Gastroesophageal sphincter (tissue), 4 donors: Measurements from ENCODE around the gene ATAD2B. TPM values are rescaled to one million over a fixed set of nuclear protein-coding genes. Genes with fewer than 3 reads are reported as not detected.
"Not testable (repeated sequence)": the region's sequence is repeated elsewhere in the genome, so short reads cannot be mapped to it uniquely, and the experiment has no call there.

Source experiments
- ATAC-seq: fragments of 150-250 bp; one replicate; pipeline ENCODE4 v1.9.1; 2016; ENCODE audit warnings: mild to moderate bottlenecking, moderate library complexity
- H3K27ac ChIP-seq, 4 donors: fragments of 200-600 bp; sonication (generic) in 3 of 4; 1 replicate in 3 of 4; 2 replicates in 1 of 4; pipeline ENCODE4 v1.5.1; 2016 to 2019
- H3K27me3 ChIP-seq: fragments of 200-600 bp; sonication (generic); one replicate; pipeline ENCODE4 v1.5.1; 2019
- H3K36me3 ChIP-seq, 2 donors: fragments of 200-600 bp; sonication (generic); one replicate each; pipeline ENCODE4 v1.5.1; 2019; ENCODE audit warnings: control low read depth in 1 of 2
- H3K4me1 ChIP-seq, 3 donors: fragments of 200-600 bp; sonication (generic); 1 replicate in 2 of 3; 2 replicates in 1 of 3; pipeline ENCODE4 v1.5.1; 2016 to 2019; ENCODE audit warnings: control low read depth in 2 of 3
- H3K4me3 ChIP-seq, 2 donors: fragments of 200-600 bp; sonication (generic); one replicate each; pipeline ENCODE4 v1.5.1; 2019; ENCODE audit warnings: mild to moderate bottlenecking in 1 of 2, moderate library complexity in 1 of 2
- H3K9me3 ChIP-seq, 3 donors: fragments of 200-600 bp; sonication (generic); one replicate each; pipeline ENCODE4 v1.5.1; 2017 to 2019; ENCODE audit warnings: control low read depth in 2 of 3
- CTCF ChIP-seq, 4 experiments: fragments of 200-600 bp in 2 of 4; fragments of 450-650 bp in 2 of 4; sonication (generic) in 1 of 4; IDR thresholded peaks; one replicate each; pipeline ENCODE4 v1.5.1; 2017 to 2019; ENCODE audit warnings: antibody characterized with exemption in 4 of 4, mild to moderate bottlenecking in 2 of 4, moderate library complexity in 2 of 4
- EP300 ChIP-seq: sonication (generic); formaldehyde crosslinking; IDR thresholded peaks from one replicate; pipeline ENCODE4 v1.6.1; 2017; ENCODE audit warnings: antibody characterized with exemption, mild to moderate bottlenecking
- POLR2A ChIP-seq, 2 donors: fragments of 450-650 bp; IDR thresholded peaks; one replicate each; pipeline ENCODE4 v1.6.1; 2017; ENCODE audit warnings: antibody characterized with exemption in 2 of 2, mild to moderate bottlenecking in 2 of 2, moderate library complexity in 1 of 2
- POLR2AphosphoS5 ChIP-seq: sonication (generic); formaldehyde crosslinking; IDR thresholded peaks from one replicate; pipeline ENCODE4 v1.6.1; 2017; ENCODE audit warnings: antibody characterized with exemption
- WGBS, 2 donors: methylation state at CpG; one replicate each; pipeline ENCODE4 v1.1.5; 2018; ENCODE audit warnings: low coverage in 1 of 2; 5-methylcytosine and 5-hydroxymethylcytosine counted together
- total RNA-seq, 4 donors: library from RNA; depleted of rRNA; stranded (reverse); fragments of >200 nt; gene quantifications; one replicate each; pipeline ENCODE4 v1.1.0, GENCODE V29; 2016

Gene ATAD2B
- total RNA-seq, 4 donors from 2014 or later, result 10.4 to 36.1 (median 16.8) TPM

- Histone ChIP-seq H3K36me3 (no peaks in the 10 kb centered on the region), H3K27ac (peak overlapping the region in 2 of 4 donors; percentile 56 to 67), H3K9me3 (no peaks in the 10 kb centered on the region), H3K4me3 (no peak overlapping the region), H3K27me3 (no peaks in the 10 kb centered on the region), H3K4me1 (peaks cover 4 to 32% (median 7%) of the 10 kb centered on the region in 3 donors)
- no peak for ATAC-seq
- WGBS, 2 donors, result 90% methylated on average over 3 of the region's 8 CpGs; no CpG with 5 or more reads in 1 of the 2 donors
- TF ChIP-seq POLR2A (IDR thresholded peaks at IDR 0.05), result no peak
- TF ChIP-seq CTCF (IDR thresholded peaks at IDR 0.05), result no peak
- no peak for TF ChIP-seq EP300
- no peak for TF ChIP-seq POLR2AphosphoS5
These were observed 181.7 kb downstream of the ATAD2B start for GRCh38 chr2:23745068-23745725.

GRCh38 chr2:23736783-23737182 is 190.1 kb downstream of the ATAD2B start:
- not testable (repeated sequence) for H3K4me1 ChIP-seq, H3K27me3 ChIP-seq, ATAC-seq, H3K9me3 ChIP-seq, H3K4me3 ChIP-seq, H3K27ac ChIP-seq
- WGBS, 2 donors, result 92 to 94% methylated on average over 4 of the region's 9 CpGs
- H3K36me3 ChIP-seq, result peaks cover 0 to 23% of the 10 kb centered on the region in 2 donors

GRCh38 chr2:23734416-23734815 is 192.5 kb downstream of the ATAD2B start:
- Histone ChIP-seq H3K4me3 (no peak overlapping the region), H3K4me1 (no peaks in the 10 kb centered on the region), H3K36me3 (peaks cover 0 to 23% of the 10 kb centered on the region in 2 donors), H3K27ac (no peak overlapping the region), H3K9me3 (peaks cover 0 to 9% (median 0%) of the 10 kb centered on the region in 3 donors), H3K27me3 (no peaks in the 10 kb centered on the region)
- WGBS, 2 donors, result 79 to 90% methylated on average over 2 to 3 of the region's 3 CpGs
- ATAC-seq, result no peak
- no peak for TF ChIP-seq POLR2A (IDR thresholded peaks at IDR 0.05)
- TF ChIP-seq CTCF (IDR thresholded peaks at IDR 0.05), result no peak
- TF ChIP-seq POLR2AphosphoS5, result no peak
- no peak for TF ChIP-seq EP300

- not testable (repeated sequence) for H3K4me1 ChIP-seq, H3K27me3 ChIP-seq, H3K27ac ChIP-seq, H3K4me3 ChIP-seq, ATAC-seq
- WGBS, 2 donors, result 92% methylated on average over 3 of the region's 3 CpGs; no CpG with 5 or more reads in 1 of the 2 donors
- peaks cover 0 to 13% (median 0%) of the 10 kb centered on the region in 3 donors for H3K9me3 ChIP-seq
- peaks cover 0 to 38% of the 10 kb centered on the region in 2 donors for H3K36me3 ChIP-seq
These were observed 203.9 kb downstream of the ATAD2B start for GRCh38 chr2:23723029-23723428.

- Histone ChIP-seq H3K9me3 (peaks cover 0 to 13% (median 0%) of the 10 kb centered on the region in 3 donors), H3K4me3 (no peak overlapping the region), H3K27ac (no peak overlapping the region), H3K27me3 (no peaks in the 10 kb centered on the region), H3K4me1 (peaks cover 0 to 9% (median 0%) of the 10 kb centered on the region in 3 donors), H3K36me3 (peaks cover 0 to 38% of the 10 kb centered on the region in 2 donors)
- TF ChIP-seq CTCF (IDR thresholded peaks at IDR 0.05), result no peak
- no peak for TF ChIP-seq EP300
- no peak for TF ChIP-seq POLR2A (IDR thresholded peaks at IDR 0.05)
- TF ChIP-seq POLR2AphosphoS5, result no peak
- ATAC-seq, result no peak
- 98 to 100% methylated on average over 1 to 3 of the region's 3 CpGs for WGBS, 2 donors
These were observed 204.7 kb downstream of the ATAD2B start for GRCh38 chr2:23722255-23722654.

- Histone ChIP-seq H3K36me3 (peaks cover 0 to 35% of the 10 kb centered on the region in 2 donors), H3K27me3 (no peaks in the 10 kb centered on the region), H3K4me3 (no peak overlapping the region), H3K27ac (no peak overlapping the region), H3K4me1 (peaks cover 0 to 9% (median 0%) of the 10 kb centered on the region in 3 donors), H3K9me3 (peaks cover 0 to 13% (median 0%) of the 10 kb centered on the region in 3 donors)
- no peak for ATAC-seq
- WGBS, 2 donors, result no CpG with 5 or more reads among the region's 2 CpGs
- TF ChIP-seq EP300 (no peak), CTCF (IDR thresholded peaks at IDR 0.05) (no peak)
These were observed 205.5 kb downstream of the ATAD2B start for GRCh38 chr2:23721454-23721826.
